Esophagus muscularis mucosa (tissue), 4 donors: ENCODE data around the gene ACP2. TPM values are rescaled to one million over a fixed set of nuclear protein-coding genes. Genes with fewer than 3 reads are reported as not detected.

Experiments used
- DNase-seq: peaks from one replicate; pipeline ENCODE4 v3.0.0-alpha.2; 2017; ENCODE audit errors: extremely low spot score
- H3K27ac ChIP-seq, 4 donors: fragments of 200-600 bp; sonication (generic); replicated peaks in 1 of 4; 1 replicate in 3 of 4; 2 replicates in 1 of 4; pipeline ENCODE4 v1.5.1; 2016 to 2019; ENCODE audit warnings: mild to moderate bottlenecking in 1 of 4
- H3K27me3 ChIP-seq, 4 donors: fragments of 200-600 bp; sonication (generic); one replicate each; pipeline versions ENCODE4 v1.5.1 to v1.6.0; 2016 to 2019
- H3K36me3 ChIP-seq, 4 donors: fragments of 200-600 bp; sonication (generic); one replicate each; pipeline ENCODE4 v1.5.1; 2016 to 2019
- H3K4me1 ChIP-seq, 4 donors: fragments of 200-600 bp; sonication (generic); one replicate each; pipeline ENCODE4 v1.5.1; 2016 to 2019
- H3K4me3 ChIP-seq, 4 donors: fragments of 200-600 bp; sonication (generic); 1 replicate in 2 of 4; 2 replicates in 2 of 4; pipeline ENCODE4 v1.5.1; 2016 to 2019; ENCODE audit warnings: mild to moderate bottlenecking in 4 of 4, moderate library complexity in 1 of 4
- H3K9me3 ChIP-seq, 4 donors: fragments of 200-600 bp; sonication (generic); 1 replicate in 3 of 4; 2 replicates in 1 of 4; pipeline ENCODE4 v1.5.1; 2016 to 2019
- EP300 ChIP-seq: sonication (generic); formaldehyde crosslinking; IDR thresholded peaks from one replicate; pipeline ENCODE4 v1.6.1; 2017; ENCODE audit warnings: antibody characterized with exemption
- POLR2A ChIP-seq: fragments of 450-650 bp; IDR thresholded peaks from one replicate; pipeline ENCODE4 v1.6.1; 2017; ENCODE audit warnings: antibody characterized with exemption, moderate library complexity, mild to moderate bottlenecking, low read depth
- POLR2AphosphoS5 ChIP-seq, 2 donors: sonication (generic); formaldehyde crosslinking; IDR thresholded peaks; one replicate each; pipeline ENCODE4 v1.6.1; 2017; ENCODE audit warnings: antibody characterized with exemption in 2 of 2
- WGBS: methylation state at CpG from one replicate; pipeline ENCODE4 v1.1.5; 2018; 5-methylcytosine and 5-hydroxymethylcytosine counted together
- intact Hi-C: fragments of 100-400 bp; cut with DNase I; formaldehyde crosslinking; loops from one replicate; pipeline ENCODE4 v1.15.1; 2023
- total RNA-seq, 4 donors: library from RNA; depleted of rRNA; stranded (reverse); fragments of >200 nt; gene quantifications; one replicate each; pipeline versions ENCODE4 v1.1.0 to v1.2.1, GENCODE V29; 2016
- TF ChIP-seq, protein P1 (sequence below), 3 experiments: fragments of 200-600 bp in 2 of 3; fragments of 450-650 bp in 1 of 3; sonication (generic) in 2 of 3; IDR thresholded peaks; one replicate each; pipeline ENCODE4 v1.5.1; 2017 to 2019; ENCODE audit warnings: antibody characterized with exemption in 3 of 3, mild to moderate bottlenecking in 2 of 3, moderate library complexity in 1 of 3

Gene ACP2
- total RNA-seq, 4 donors from 2014 or later: 19.5 to 42.7 (median 28.6) TPM

DNA sequence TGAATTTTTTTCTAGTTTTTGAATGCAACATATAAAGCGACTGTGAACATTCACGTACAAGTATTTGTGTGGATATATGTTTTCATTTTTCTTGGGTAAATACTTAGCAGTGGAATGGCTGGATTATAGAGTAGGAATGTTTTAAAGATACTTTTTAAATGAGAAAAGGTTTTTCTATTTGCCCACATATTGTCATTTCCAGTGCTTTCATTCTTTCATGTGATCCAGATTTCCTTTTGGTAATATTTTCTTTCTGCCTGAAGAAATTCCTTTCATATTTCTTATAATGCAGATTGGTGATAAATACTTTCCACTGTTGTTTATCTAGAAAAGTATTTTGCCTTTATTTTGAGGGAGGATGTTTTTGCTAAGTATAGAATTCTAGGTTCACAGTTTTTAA is 25.9 kb downstream of the ACP2 start:
- TF ChIP-seq, protein P1, sequence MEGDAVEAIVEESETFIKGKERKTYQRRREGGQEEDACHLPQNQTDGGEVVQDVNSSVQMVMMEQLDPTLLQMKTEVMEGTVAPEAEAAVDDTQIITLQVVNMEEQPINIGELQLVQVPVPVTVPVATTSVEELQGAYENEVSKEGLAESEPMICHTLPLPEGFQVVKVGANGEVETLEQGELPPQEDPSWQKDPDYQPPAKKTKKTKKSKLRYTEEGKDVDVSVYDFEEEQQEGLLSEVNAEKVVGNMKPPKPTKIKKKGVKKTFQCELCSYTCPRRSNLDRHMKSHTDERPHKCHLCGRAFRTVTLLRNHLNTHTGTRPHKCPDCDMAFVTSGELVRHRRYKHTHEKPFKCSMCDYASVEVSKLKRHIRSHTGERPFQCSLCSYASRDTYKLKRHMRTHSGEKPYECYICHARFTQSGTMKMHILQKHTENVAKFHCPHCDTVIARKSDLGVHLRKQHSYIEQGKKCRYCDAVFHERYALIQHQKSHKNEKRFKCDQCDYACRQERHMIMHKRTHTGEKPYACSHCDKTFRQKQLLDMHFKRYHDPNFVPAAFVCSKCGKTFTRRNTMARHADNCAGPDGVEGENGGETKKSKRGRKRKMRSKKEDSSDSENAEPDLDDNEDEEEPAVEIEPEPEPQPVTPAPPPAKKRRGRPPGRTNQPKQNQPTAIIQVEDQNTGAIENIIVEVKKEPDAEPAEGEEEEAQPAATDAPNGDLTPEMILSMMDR (IDR thresholded peaks at IDR 0.05): no peak
- no peak for TF ChIP-seq EP300
- Histone ChIP-seq H3K9me3 (no peaks in the 10 kb centered on the region), H3K4me1 (peaks cover 9 to 32% (median 24%) of the 10 kb centered on the region in 4 donors), H3K4me3 (no peak overlapping the region), H3K27me3 (no peaks in the 10 kb centered on the region), H3K36me3 (peaks cover 26 to 97% (median 63%) of the 10 kb centered on the region in 4 donors), H3K27ac (no peak overlapping the region)
- intact Hi-C loops: no loop called here
- DNase-seq: no peak
- WGBS: 89% methylated on average over 2 of the region's 2 CpGs

DNA sequence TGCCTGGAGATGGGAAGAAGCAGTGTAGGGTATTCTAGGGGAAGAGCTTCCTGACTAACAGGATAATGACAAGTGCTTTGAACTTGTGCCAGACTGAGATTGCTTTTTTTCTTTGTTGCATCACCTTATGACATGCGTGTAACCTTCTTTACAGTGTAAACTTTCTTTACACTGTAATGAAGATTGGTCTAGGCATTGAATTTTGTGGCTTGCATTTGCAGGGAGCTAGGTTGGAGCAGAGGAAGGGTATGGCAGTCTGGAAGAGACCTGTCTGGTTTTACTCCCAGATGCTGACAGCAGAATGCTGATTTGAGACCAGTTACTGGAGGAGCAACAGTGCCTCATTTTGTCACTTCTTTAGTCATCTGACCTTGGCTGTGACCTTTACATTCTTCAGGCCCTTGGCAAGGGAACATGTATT is 28.2 kb downstream of the ACP2 start:
- WGBS: 81% methylated on average over 1 of the region's 1 CpG
- Histone ChIP-seq H3K36me3 (peaks cover 14 to 78% (median 50%) of the 10 kb centered on the region in 4 donors), H3K4me1 (peaks cover 28 to 54% (median 46%) of the 10 kb centered on the region in 4 donors), H3K9me3 (no peaks in the 10 kb centered on the region), H3K27ac (peak overlapping the region in 2 of 4 donors; percentile 7 to 41), H3K4me3 (no peak overlapping the region), H3K27me3 (no peaks in the 10 kb centered on the region)
- TF ChIP-seq, protein P1 (IDR thresholded peaks at IDR 0.05): no peak
- no peak for TF ChIP-seq EP300
- TF ChIP-seq POLR2A: no peak
- TF ChIP-seq POLR2AphosphoS5 (IDR thresholded peaks at IDR 0.05): no peak
- DNase-seq: no peak
- intact Hi-C loops: no loop called here

DNA sequence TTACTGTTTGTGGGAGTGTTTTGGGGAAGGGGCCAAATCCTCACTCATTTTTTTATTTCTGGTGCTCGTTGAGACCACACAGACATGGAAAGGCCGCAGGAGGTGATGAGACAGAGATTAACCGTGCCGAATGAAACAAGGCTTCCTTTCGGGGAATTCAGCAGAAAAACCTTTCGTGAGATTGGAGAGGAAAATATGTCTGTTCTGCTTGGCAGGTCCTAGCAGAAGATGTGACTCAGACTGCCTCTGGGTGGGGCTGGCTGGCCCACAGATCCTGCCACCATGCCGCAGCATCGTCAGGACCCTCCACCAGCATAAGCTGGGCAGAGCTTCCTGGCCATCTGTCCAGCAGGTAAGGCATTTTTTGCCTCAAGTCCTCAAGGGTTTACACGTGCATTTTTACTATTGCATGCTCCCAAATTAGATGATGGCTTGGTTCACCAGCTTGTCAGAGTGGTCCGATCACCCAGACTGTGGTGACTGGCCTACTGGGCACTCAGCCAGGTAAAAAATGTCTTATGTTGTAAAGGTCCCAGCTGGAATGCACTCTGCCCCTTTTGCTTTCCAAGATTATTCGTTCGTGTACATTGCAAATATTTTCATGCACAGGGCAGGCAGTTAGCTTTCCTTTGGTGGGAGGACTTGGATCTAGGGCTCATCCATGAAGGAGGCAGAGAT is 32.4 kb downstream of the ACP2 start:
- 3% methylated on average over 12 of the region's 12 CpGs for WGBS

DNA sequence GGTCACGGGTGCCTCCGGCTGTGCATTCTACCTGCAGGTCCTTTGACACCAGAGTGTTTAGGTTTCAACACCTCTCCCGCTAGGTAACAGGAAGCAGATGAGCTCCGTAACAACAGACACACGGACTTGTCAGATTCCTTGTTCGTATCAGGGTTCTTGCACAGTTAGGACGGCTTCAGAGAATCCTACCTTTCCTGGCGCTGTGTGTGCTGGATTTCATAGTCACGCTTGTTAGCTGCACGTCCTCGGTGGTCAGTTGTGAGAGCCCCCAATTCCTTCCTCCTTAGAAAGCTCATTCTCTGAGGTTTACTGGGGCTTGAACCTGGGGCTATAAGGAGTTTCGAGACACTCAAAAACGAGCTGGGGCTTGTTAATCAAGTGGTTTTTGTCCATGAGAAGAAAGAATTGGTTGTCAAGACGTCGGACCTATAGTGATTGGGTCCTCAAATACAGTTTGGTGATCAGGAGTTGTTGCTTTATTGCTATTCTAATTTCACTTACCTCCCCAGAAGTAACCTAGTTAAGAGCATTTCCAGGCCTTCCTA is 33.2 kb downstream of the ACP2 start:
- Histone ChIP-seq H3K9me3 (no peaks in the 10 kb centered on the region), H3K4me1 (peaks cover 34 to 61% (median 50%) of the 10 kb centered on the region in 4 donors), H3K27me3 (no peaks in the 10 kb centered on the region), H3K36me3 (peaks cover 0 to 29% (median 19%) of the 10 kb centered on the region in 4 donors), H3K4me3 (peak overlapping the region; percentile 63 to 70 (median 66)), H3K27ac (peak overlapping the region; percentile 95 to 98 (median 96))
- TF ChIP-seq POLR2A (no peak), EP300 (no peak), POLR2AphosphoS5 (IDR thresholded peaks at IDR 0.05) (no peak)
- TF ChIP-seq, protein P1 (IDR thresholded peaks at IDR 0.05): no peak
- intact Hi-C loops: loop anchor here (2.0 kb wide), 1 partner anchor 31 kb away; no protein-coding TSS in a partner anchor
- 14% methylated on average over 6 of the region's 15 CpGs for WGBS
- DNase-seq: no peak

More for the DNA sequence above, 32.4 kb downstream of the ACP2 start:
- Histone ChIP-seq H3K36me3 (peaks cover 0 to 37% (median 25%) of the 10 kb centered on the region in 4 donors), H3K4me1 (peaks cover 40 to 67% (median 55%) of the 10 kb centered on the region in 4 donors), H3K4me3 (peak overlapping the region; percentile 63 to 70 (median 66)), H3K9me3 (no peaks in the 10 kb centered on the region), H3K27me3 (no peaks in the 10 kb centered on the region), H3K27ac (peak overlapping the region; percentile 95 to 98 (median 96))
- no peak for DNase-seq
- intact Hi-C loops: no loop called here
- TF ChIP-seq, protein P1 (IDR thresholded peaks at IDR 0.05): no peak
- no peak for TF ChIP-seq EP300
- TF ChIP-seq POLR2AphosphoS5 (IDR thresholded peaks at IDR 0.05): peak; percentile 42 to 65
- TF ChIP-seq POLR2A: no peak
